Astrocyte of the spinal cord (primary cell): ENCODE results near the gene TMEM271.
"Not testable (repeated sequence)": the region's sequence is repeated elsewhere in the genome, so short reads cannot be mapped to it uniquely, and the experiment has no call there.

Experiments
- DNase-seq: peaks from one replicate; pipeline ENCODE4 v3.0.0; 2011; ENCODE audit warnings: low read depth, low spot score
- H3K4me3 ChIP-seq: 2 replicates; pipeline ENCODE4 v1.5.1; 2011; ENCODE audit warnings: low read depth, mild to moderate bottlenecking, low read length, moderate library complexity
- CTCF ChIP-seq: IDR thresholded peaks from 2 replicates; pipeline ENCODE4 v1.5.1; 2012; ENCODE audit warnings: low read depth, mild to moderate bottlenecking, low read length, inconsistent platforms
- in situ Hi-C: cut with HindIII; loops from 2 replicates; pipeline ENCODE4 v1.10.0; 2017; ENCODE audit warnings: low sequenced_read_pairs

Gene TMEM271

GRCh38 chr4:600850-601515, 24.9 kb upstream of the TMEM271 start:
- DNase-seq, result no peak
- H3K4me3 ChIP-seq, result no peak overlapping the region
- no peak for TF ChIP-seq CTCF
- in situ Hi-C loops, result no loop called here

GRCh38 chr4:600166-600565, 24.1 kb upstream of the TMEM271 start:
- DNase-seq, result no peak
- in situ Hi-C loops, result no loop called here
- no peak overlapping the region for H3K4me3 ChIP-seq
- no peak for TF ChIP-seq CTCF

GRCh38 chr4:598925-599324, 22.8 kb upstream of the TMEM271 start:
- in situ Hi-C loops, result no loop called here
- no peak for TF ChIP-seq CTCF
- no peak overlapping the region for H3K4me3 ChIP-seq
- no peak for DNase-seq

GRCh38 chr4:592825-593520, 16.9 kb upstream of the TMEM271 start:
- no peak for TF ChIP-seq CTCF
- in situ Hi-C loops, result no loop called here
- DNase-seq, result no peak
- H3K4me3 ChIP-seq, result no peak overlapping the region

- in situ Hi-C loops, result not testable (repeated sequence)
These were observed 16.1 kb upstream of the TMEM271 start for GRCh38 chr4:592178-592577.

GRCh38 chr4:590313-590841, 14.3 kb upstream of the TMEM271 start:
- H3K4me3 ChIP-seq, result no peak overlapping the region
- DNase-seq, result no peak
- TF ChIP-seq CTCF, result no peak
- in situ Hi-C loops, result no loop called here

More at GRCh38 chr4:592178-592577, 16.1 kb upstream of the TMEM271 start:
- not testable (repeated sequence) for H3K4me3 ChIP-seq, DNase-seq
